Measurements from ENCODE around the gene NHS.

The NHS gene

DNA sequence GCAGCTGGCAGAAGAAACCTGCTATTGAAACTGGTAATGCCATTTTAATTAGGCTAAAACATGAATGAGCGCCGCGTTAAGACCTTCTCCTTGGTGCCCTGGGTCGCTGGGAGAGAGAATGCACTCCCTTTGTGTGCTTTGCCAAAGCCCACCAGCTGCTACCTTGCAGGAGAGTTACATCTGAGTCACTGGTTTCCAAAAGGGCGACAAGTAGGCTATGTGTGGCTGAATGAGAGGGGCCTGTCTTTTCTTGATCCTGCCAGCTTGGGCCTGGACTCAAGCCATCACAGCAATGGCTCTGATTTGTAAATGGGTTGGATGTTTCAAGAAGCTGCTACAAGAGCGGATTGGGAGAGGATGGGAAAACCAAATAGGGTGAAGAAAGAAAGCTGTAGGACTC lies 81.5 kb downstream of the NHS start:
- DNase-seq: peak; percentile 72

DNA sequence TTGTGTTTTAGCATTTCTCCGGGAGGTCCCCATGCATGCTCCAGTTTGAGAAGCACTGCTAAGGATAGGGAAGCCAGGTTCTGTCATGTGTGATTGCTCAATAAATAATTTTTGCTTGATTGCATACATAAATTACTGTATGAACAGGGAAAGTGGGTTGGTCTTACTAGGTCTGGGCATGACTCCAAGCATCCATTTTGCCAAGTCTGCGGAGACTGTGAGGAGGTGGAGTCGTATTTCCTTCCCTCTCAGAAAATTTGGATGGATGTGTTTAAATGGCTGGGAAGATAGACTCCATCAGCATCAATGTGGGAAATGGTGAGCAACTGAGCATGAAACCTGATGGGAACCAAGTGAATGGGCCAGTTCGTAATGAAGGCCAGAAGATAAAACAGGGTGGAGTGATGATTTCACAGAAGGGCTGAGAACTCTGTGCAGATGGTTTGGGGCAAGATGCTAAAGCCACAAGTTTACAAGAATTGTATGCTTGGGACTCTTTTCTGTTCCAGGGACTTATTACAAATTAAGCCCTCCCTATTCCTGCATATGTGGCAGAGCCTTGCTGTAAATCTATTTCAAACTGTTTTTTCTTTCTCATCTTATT lies 84.1 kb downstream of the NHS start:
- DNase-seq: peak; percentile 68

DNA sequence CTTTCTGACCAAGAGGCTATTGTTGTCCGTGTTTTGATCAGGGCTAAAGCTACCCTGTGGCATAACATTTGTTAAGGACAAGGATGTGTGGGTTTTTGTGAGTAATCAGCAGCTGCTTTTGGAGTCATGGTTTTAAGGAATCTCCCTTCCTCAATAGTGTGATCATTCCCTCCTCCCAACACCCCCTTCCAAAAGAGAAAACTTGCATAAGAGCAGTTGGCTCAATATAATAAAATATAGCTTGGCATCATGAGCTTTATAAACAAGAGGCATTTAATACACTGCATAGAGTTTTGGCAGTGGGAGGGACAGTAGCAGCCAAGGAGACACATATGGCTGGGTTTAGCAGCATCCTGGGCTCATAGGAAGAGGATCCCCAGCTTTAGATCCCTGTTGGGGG lies 84.7 kb downstream of the NHS start:
- DNase-seq: peak; percentile 22

DNA sequence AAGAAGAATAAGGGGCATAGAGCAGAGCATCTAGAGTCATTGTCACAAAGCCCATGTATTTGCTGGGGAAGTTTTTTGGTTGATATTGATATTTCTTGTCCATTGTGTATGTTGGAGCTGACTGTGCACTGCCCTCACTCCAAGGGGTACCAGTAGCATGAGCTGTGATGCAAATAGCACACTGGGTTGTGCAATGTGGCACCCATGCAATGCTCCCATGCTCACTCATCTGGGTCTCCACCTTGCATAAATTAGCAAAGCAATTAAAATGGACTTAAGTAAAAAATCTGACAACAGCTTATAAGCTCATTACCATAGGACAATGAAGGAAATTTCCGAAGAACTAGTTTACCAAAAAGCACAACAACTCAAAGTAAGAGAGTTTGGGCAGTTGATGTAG lies 87.9 kb downstream of the NHS start:
- DNase-seq: no peak

DNA sequence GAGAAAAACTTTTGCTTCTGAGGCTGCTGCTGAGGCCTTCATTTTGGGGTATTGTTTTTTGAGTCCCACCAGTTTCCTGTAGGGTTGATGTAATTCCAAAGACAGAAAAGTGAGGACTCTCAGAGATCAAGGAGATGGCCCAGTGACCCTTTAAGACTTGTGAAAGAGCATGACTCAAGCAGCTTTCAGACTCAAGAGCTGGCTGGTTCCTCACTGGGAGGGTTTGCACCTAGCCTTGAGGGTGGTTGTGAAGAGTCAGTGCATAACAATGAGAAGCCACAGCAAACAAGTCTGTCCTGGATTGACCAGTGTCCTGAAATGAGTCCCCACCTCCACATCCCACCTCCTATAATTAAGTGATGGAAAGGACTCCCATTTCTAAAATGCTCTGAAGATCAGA lies 89.2 kb downstream of the NHS start:
- DNase-seq: no peak

DNA sequence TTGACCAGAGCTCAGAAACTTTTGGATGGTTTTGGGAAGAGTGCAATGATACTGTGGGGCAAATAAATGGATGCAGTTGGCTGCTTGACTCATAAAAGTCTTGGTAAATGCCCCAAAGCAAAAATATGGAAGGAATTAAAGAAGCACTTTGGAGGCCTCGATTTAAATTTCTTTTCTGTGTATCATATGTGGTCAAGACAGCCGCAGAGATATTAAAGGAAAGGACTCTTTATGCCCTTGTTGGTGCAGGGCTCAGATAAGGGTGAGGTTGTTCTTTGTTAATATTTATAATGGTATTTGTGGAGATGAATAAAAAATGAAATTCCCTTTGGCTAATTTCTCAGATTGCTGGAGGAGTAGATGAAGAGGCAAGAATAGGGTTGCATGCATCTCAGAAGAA lies 90.2 kb downstream of the NHS start:
- DNase-seq: no peak

DNA sequence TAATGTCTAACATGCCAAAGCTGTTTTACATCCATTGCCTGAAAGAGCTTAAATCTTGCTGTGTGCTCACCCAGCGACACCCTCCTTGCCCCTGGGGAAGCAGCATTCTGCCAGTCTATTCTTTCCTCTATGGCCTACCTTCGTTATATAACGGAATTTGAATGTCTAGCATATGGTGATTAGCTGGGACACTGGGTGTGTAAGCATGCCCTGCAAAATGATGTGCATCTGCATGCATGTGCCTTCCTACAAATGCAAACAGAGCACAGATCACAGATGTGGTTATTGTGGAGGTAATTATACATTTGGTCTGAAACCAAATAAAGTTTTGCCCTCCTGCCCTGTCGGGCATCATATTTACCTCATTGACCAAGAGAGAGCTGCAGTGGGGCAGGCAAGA lies 90.8 kb downstream of the NHS start:
- peak; percentile 23 for DNase-seq

DNA sequence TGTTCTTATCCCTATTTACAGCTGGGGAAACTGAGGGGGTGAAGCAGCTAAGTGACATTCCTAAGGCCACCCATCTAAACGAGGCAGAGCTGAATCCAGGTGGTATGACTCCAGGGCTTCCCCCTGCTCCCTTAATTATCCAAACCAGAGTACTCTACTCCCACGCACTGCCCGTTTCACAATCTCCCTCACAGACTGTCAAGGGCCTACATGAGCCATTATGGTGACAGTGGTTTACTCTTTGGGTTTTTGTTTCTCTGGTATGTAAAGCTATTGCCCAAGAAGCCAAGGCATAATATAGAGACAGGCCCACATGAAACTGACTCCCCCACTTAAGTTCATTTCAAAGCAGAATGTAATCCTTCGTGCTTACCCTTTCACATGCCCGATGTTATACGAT lies 95.1 kb downstream of the NHS start:
- no peak for DNase-seq

DNA sequence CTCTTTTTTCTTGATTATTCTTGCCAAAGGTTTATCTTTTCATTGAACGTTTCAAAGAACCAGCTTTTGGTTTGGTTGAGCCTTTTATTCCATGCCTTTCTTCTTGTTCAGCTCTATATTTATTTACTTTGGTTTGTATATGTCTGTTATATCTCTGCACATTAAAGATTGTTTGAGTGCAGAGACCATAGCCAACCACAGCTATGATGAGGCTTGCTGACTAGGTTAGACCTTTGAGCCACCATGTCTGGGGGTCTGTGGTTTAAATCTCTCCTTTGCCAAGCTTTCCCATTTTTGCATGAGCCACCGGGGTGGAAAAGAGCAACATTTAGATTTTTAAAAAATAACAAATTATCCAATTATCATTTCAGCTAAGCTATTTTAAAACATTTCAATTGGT lies 96.1 kb downstream of the NHS start:
- no peak for DNase-seq

DNA sequence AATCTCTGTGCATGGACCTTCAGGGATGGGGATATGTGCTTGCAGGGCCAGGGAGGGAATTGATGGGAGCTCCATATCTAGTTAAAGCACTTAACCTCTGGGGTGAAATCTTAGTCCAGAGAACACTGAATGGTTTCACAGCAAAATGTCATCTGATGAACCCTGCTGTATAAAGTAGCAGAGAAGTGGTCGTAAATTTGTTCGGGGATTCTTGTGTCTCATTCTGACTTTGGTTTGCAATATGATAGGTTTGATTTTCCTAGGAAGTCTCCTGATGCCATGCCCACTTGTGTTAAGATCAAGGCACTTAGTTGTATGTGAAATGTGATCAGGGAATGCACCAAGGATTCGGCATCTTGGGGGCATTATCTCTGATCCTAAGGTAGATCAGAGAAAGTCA lies 96.9 kb downstream of the NHS start:
- no peak for DNase-seq

DNA sequence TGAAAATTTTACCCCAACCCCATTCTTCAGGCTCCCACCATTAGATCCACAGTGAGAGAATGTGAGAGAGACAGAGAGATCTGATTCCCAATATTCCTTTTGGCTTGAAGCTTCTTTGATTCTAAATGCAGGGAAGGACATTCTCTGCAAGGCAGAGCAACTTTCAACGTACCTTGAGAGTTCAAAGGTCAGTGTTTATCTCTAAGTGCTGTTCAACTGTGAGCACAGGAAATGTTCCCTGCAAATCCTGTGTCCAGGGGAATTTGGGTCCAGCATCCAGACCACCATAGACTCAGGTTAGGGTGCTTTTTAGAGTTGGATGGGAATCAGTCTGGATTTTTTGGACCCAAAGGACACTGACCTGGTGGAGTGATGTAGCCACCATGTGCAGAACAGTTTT lies 97.4 kb downstream of the NHS start:
- no peak for DNase-seq

DNA sequence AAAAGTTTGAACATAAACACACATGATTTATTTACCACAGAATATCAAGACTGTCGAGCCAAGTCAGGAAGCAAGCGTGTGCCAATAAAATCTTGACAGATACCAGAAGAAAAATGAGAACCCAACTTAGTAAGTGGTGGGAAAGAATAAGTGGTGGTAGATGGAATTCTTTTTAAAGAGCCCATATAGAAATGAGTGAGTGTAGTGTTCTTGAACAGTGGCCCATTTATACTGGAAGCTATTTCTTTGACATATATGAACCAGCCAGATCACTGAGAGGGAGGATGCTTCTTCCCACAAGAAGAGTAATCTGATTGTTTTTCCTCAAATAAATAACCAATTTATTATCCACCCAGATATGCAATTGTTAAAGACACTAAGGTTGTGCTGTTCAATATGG lies 98.0 kb downstream of the NHS start:
- no peak for DNase-seq

DNA sequence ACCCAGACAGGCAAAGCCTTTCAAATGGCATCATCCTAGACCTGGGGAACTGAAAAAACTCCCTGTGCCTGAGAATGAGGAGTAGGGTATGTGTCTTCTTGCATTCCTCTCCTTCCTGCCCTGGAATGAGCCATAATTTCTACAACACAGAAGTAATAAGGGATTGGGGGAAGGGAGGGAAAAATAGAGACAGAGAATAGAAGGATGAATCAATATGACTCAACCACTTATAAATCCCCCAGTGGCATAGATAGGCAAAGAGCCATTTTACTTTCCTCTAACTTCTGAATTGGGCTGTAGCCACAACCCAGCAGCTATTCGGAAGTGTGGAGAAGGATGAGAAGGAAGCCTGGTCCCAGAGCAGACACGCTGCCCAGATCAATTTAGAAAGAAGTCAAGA lies 99.9 kb downstream of the NHS start:
- DNase-seq: no peak

DNA sequence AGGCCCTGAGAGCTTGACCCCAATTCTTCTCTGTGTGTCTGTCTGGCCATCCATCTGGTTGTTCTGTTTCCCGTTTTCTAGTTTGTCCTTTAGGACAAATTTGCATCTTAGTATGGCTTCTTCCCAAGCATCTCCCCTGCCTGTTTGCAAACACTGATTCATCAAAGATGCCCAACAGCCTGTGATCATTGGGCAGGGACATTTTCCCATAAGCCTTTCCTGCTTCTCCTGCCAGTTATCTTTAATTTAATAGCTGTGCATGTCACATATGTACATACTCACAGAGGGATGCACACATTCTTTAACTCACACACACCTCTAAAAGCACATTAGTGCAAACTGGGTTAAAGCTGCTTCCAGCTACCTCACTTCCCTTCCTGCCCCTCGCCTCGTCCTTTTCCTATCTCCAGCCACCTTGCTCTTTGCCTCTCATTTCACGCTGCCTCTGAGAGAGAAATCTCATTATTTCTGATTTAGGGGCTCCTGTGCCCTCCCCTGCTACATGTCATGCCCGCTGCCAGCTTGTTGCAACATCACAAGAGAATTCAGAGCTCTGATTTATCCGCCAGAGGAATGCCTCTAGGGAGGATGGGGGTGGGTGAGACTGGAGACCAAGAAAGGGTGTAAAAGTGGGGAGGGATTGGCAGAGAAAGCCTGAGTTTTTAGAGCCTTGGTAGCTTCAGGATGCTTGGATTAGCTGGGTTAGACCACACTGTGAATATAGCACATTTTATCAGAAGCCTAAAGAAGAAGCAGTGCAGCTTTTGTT lies 100.6 kb downstream of the NHS start:
- no peak for DNase-seq

DNA sequence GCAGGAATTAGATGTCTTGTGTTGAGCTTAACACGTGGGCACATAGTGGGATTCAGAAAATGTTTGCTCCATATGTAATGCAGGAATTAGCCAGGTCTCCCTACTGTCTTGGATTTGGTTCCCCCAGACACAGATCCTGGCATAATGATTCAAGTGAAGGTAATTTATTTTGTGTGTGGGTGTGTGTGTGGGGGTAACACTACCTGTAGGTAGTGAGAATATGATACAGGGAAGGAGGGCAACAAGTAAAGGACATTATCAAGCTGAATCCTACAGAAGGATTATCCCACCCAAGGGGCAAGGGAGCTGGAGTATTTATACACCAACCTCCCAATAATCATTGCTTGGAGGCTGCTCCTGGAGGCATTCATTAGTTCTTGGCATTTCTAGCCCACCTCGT lies 101.4 kb downstream of the NHS start:
- DNase-seq: no peak

DNA sequence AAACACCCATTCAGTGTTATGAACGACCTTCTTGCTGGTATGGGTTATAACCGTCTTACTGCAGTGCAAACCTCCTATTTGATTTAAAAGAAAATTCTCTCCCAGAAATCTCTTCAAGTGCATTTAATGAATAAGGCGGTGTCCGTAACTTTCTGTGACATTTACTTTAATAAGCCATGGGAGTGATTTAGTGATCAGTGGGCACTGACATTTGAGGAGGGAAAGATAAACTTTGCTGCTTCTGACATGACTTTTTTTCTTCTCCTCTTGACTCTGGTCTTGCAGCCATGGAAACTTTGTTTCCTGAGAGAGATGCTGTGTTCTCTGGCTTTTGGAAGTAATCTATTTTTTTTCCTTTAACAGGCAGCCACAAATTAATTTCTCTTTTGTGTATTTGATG lies 106.1 kb downstream of the NHS start:
- DNase-seq: no peak

DNA sequence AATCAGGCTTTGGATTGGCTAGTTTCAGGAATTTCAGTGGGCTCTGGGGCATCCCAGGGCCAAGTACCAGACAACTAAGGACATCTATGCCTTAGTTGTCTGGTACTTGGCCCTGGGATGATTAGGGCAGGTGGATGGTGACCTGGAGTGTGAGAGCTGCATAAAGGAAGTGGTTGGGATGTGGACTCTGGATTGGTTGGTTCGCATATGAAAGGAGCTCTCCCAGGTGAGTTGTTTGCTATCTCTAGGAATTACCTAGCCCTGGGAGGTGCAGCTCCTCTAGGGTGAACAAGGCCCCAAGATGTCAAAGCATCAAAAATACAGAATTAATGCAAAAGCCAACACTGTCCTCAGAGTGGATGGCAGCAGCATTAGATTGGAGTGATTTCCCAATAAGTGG lies 109.6 kb downstream of the NHS start:
- no peak for DNase-seq

DNA sequence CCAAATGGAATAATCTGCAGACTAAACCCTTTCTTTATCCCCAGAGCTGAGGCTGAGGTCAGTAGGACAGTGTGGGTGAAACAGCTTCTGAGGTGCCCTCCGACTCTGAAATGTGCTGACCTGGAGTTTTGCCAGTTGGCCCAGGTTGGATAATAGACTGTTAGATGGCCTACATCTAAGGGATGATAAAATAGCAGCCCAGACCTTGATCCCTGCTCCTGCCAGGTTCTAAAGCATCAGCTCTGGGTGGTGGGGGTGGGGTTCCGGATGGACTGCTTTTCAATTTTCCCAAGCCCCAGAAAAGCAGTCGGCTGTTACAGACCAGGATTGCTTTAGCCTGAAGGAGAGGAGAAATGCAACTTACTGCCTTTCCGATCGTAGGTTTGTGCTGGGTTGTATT lies 110.4 kb downstream of the NHS start:
- DNase-seq: no peak

DNA sequence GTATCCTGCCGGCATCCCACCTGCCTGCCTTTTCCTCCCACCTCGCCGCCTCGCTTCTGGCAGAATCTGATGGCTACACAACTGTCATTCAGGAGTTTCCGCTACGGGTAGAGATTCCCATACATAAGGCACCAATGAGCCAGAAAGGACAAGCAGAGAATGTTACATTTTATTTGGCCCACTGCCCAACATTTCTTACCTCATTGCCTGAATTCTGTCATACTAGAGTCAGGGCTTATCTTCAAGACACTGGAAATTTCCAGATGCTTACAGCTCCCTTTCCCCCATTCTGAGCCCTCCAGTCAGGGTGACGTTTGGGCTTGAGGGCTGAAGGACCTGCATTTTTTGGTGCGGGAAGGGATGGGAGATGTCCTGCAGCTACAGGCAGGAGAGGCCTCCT lies 113.0 kb downstream of the NHS start:
- DNase-seq: no peak

DNA sequence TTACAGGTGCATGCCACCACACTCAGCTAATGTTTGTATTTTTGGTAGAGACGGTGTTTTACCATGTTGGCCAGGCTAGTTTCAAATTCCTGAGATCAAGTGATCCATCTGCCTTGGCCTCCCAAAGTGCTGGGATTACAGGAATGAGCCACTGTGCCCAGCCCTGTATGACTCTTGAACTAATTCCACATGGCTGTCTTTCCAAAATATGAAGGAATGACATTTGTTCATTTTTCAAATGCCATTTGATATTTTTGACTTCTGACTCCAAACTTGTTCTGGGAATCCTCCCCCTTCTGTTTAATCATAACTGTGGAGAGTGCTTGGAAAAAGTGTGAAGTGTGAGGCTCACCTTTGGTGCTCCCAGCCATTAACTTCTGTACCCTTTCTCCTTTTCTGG lies 119.2 kb downstream of the NHS start:
- no peak for DNase-seq

DNA sequence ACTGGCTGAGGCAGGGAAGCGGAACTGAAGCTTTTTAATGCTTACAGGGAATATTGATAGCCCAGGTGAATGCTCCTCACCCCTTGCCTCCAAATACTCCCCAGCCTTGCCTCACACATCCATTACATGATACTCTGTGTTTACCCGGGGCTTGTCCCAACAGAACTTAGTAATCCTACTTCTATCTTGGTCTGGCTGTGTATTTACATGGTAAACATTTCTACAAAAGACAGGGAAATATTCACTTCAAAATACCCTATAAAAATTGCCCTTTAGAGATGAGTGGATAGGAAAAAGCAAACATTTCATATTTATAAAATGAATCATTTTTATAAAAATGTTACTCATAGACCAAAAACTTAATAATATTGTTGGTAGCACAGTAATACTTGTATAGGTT lies 120.1 kb downstream of the NHS start:
- DNase-seq: no peak

DNA sequence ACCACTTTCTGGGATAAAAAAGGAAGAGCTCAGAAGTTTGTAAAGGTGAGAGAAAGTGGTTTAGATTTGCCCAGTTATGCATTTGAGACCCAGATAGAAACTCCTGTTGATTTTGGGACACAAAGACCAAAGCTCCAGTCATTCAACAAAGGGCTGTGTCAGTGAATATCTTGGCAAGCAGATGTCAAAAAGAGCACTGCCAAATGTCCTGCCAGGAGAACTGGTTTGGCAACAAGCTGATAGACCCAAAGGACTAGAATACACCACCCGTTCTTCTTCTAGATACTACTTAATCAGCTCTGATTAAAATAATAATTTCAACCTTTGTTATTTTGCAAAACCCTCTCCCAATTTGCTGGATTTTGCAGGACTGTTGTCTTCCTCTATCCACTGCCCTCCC lies 121.4 kb downstream of the NHS start:
- DNase-seq: no peak

DNA sequence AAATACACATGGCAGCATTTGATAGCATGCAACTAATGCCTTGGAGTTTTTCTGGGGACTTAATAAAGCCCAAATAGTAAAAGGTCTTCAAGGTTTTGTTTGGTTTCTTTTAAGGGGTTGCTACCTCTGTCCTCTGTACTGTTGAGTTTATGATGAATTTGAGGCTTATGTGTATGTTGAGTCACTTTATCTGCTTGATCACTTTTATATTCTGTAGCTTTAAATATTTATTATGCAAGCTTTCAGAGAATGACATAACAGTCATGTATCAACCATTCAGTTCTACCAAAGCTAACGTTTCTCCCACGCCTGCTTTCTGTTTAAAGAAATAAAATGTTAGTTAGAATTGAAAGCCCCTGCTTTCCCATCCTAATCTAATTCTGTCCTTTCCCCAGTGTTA lies 122.2 kb downstream of the NHS start:
- no peak for DNase-seq

DNA sequence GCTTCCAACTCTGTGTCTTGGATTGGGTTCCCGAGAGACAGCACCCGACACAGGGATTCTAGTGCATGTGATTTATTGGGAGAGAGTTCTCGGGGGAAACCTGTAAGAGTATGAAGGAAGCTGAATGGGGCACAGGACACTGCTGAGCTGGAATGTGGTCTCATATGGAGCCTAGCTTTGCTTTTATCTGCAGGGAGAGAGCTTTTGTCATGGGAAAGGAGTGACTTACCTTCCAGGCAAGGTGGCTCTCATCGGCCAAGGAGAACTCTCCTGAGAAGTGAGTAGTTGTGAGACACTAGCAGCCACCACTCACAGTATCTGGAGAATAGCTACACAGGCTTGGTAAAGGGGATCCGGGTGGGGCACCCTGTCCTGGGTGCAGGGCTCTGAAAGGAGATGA lies 124.5 kb downstream of the NHS start:
- no peak for DNase-seq

DNA sequence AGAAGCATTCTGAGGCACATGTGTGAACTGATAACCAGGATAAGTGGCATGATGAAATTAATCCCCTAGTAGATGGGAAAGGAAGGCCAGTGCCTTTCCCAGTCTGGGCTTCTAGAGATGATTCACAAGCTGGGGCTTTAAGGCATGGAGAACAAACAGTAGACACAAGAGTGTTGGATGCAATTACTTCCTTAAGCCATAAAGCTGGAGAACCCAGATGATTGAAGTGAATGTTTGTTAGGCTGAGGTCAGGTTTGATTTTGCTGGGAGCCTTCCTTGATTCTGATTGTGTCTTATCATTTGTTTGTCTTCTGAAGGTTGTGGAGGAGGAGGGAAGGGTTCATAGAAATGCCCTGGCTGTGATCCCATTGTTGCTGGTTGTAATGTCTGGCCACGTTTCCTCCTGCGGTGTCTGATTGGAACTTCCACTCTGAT lies 125.2 kb downstream of the NHS start:
- no peak for DNase-seq
